Ecto neural progenitor cell (in vitro differentiated cells): ENCODE results near the gene CD36.

Source experiments
- DNase-seq: peaks from one replicate; pipeline ENCODE4 v3.0.0-alpha.2; 2018; ENCODE audit warnings: low spot score

The CD36 gene

GRCh38 chr7:80629023-80629422, 9.4 kb upstream of the CD36 start:
- DNase-seq, result no peak

DNA sequence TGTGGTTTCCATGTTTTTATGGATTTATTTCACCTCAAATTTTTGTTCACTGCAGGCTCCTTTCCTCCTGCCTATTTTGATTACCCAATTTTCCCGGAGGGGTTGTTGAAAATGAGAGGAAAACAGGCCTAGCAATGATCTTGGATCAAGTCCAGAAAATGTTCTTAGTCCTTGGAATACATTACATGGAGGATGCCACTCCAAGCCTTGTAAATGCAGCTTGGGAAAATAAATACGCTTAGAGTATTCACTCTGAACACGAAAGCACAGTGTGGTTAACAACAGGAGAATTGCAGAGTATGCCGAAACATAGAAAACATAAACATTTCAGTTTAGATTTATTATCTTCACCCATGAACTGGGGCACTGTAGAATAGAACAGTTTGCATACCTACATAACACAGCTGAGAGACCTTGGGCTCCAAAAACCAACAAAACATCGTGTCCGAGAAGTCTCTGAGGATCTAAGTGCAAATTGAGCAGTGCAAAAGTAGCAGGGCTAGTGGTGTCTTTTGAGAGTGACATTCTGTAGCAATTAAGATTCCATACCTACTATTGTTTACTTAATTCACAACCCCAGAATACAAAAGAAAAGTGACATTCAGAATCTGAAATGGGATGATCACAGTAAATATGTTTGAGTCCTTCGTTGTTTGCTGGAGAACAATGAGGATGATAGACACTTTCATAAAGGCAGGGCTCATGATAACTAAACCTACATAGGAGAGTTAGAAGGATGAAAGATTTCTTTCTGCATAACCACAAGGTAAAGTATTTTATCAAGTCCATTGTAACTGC, 7.6 kb upstream of the CD36 start:
- DNase-seq, result no peak

DNA sequence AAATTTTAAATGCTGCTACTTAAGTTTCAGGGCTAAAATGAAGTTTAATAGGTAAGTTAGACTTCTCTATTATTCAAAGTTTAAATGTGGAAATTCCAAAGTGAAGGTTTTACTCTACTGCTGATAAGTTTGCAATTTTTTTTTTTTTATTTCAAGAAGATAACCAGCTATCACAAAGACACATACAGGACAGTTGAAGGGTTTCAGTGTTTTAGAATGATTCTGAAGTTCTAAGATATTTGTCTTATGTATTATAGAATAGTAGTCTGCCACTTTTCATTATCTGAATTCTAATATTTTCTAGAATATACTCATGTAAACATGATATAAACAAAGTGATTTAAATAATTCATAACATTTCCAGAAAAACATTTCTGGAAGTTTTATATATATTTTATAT, 7.0 kb upstream of the CD36 start:
- DNase-seq, result no peak

DNA sequence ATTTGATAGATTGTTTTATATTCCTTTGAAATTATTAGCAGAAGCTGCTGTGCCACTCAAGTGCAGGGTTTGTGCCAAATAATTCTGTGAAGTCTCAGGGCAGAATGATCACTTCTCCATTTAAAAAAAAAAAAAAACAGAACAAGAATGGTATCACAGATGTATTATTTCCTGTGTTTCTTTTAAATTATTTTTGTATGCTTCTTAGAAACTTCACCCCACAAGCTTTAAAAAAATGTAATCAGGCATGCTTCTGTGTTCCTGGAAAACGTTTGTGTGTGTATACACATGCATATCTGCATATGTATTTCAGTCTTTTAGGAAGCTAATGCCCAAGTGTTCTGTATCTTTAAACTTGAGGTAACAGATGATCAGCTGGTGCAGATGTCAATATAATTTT, 6.3 kb upstream of the CD36 start:
- DNase-seq, result no peak

DNA sequence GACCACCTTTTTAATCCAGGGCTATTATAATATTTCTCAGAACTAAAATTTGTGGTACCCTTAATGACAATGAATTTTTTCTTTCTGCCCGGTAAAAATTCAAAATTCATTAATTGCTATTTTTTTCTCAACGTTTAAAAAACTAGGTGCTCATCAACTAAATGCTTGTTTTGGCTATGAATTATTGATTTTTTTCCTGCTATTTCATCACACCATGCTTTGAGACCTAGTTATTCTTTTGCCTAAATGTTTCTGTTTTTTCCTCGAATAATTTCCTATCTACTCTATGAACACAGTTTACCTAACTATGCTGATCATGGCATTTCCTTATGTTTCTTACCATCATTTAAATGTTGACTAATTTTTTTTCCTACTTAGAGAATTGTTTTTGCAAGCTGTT, 5.6 kb upstream of the CD36 start:
- DNase-seq, result no peak

DNA sequence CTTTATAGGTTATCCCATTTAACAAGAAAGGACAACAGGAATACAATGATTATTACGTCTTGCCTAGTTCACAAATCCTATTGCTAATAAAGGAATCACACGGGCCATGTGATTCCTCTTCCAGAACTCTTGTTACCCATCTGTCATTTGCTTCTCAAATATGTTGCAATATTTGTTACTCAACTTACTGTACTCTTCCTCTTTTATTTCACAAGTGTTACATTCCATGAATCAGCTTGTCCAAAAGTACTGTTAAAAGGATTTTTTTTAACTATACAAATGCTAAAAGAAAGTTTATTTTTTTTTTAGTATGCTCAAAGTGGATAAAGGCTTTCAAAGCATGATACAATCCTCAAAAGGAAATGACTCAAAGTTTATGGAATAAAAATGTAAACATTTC, 3.9 kb upstream of the CD36 start:
- no peak for DNase-seq

- DNase-seq, result no peak
Observed at GRCh38 chr7:80635533-80635932, 2.9 kb upstream of the CD36 start.

DNA sequence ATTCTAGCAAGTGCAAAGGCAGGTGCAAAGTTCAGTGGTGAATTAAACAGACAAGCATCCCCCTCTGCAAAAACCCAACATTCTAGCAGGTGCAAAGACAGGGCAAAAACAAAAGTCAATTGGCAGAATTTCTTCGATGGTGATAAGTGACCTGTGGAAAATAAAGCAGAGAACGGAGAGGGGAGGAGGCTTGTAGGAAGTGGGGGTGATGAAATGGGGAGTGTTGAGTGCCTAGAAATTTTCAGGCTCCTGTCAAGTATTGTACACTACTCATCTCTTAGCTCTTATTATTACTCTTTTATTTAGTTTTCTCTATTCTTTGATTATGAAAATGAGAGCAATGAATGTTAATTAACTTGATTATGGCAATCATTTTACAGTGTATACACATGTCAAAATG, 2.4 kb upstream of the CD36 start:
- DNase-seq, result no peak

DNA sequence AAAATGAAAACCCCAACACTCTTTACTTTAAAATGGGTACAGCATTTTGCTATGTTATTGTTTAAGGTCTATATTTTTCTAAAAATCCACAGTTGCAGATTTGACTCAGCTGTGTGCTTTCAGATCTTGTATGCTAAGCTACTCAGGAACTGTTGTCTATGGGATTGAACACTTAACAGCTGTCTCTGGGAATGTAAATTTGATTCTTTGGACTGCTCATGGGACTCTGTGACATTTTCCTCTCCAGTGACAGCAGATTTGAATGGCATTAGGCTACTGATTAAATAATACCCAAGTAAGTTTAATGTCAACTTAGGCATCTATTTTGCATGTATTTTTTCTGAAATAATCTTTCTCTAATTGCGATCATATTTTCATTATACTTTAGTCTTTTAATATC, 1.7 kb upstream of the CD36 start:
- DNase-seq, result no peak

DNA sequence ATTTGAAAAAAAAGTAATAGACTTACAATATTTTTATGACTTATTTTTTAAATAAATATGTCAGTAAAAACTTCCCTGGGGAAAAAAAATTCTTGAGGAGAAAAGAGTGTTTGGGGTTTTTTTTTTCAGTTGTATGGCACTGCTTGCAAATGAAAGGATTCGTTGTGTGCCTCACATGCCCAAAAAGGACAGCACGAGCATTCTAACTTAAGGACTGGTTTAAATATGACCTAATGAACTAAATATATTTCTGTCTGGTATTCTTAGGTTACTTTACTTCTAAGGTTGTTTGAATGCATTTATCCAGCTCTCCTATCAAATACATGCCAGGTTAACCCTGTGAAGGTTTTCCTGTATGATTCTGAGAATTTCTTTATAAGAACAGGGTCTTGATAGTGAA, 988 bp upstream of the CD36 start:
- no peak for DNase-seq

DNA sequence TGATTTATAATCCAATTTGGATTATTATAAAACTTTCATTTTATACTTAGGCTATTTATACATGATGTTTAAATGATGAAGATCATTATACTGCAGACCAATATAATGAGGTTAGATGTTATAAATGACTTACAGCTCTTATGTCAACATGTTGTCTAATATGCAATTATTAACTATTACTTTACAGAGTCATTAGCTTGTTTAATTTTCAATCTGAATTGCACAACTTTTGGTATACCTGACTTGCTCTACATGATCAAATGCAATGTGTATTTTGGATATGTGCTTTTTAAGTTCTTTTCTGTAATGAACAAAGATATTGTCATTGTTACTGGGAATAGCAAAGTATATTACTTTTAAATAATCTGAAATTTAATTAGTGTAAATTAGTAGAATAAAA, 569 bp downstream of the CD36 start:
- no peak for DNase-seq

DNA sequence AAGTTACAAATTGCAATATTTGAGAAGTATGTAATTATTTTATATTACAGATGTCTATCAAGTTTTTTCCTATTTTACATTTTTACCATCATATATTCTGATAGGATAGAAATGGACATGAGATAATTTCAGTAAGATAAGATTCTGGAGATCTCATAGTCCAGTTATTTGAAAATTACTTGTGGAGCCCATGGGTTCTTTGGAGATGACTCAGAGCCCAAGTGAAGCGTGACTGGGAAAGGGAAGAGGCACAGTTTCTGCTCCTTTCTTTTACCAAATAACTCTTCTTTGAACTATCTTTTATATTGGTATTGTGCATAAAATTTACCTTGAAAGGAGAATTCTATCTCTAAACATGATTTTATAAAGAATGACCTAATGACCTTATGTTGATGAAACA, 2.4 kb downstream of the CD36 start:
- no peak for DNase-seq

GRCh38 chr7:80641548-80641947, 3.1 kb downstream of the CD36 start:
- DNase-seq, result no peak

GRCh38 chr7:80642871-80643270, 4.4 kb downstream of the CD36 start:
- no peak for DNase-seq

DNA sequence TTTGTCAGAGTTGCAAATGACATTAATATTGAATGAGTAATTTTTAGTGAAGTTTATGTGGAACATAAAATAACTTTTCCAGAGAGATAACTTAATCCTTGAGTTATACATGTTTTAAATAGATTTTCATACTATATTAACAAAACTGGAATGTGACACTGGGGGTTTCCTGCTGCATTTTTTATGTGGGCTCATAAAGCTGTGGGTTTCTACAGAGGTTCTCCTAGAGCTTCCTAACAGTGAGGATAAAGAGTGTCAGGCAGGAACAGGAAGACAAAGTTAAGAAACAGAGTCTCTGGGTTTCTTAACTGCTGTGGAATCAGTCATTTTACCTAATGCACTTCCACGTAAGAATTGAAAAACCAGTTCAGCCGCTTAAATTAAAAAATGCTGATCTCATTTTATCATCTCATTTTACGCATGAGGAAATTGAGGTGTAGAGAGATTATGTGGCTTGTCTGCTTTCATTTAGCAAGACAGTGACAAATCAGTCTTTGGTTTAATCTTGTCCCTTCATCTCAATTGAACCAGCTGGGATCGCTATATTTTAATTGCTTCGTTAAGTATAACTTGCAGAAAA, 5.0 kb downstream of the CD36 start:
- no peak for DNase-seq

GRCh38 chr7:80644054-80644453, 5.6 kb downstream of the CD36 start:
- DNase-seq, result no peak

- no peak for DNase-seq
Observed at GRCh38 chr7:80646083-80646865, 7.8 kb downstream of the CD36 start.

GRCh38 chr7:80647436-80647835, 9.0 kb downstream of the CD36 start:
- DNase-seq, result no peak

GRCh38 chr7:80648031-80648600, 9.7 kb downstream of the CD36 start:
- no peak for DNase-seq

DNA sequence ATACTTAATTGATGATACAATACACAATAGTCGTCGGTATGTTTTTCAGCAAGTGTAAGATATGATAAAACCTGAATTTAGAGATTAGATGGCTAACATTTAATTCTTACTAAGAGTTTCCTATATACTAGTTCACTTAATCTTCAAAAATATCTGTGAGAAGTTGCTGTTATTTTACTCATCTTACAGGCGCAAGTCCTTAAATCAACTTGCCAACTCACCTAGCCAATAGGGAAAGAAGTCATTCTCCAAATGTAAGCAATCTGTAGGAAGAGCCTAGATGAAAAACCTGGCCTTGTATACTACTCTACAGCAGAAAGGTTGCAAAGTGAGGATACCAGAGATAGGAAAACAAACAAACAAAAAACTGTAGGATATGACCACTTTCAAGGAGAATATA, 10.6 kb downstream of the CD36 start:
- DNase-seq, result no peak

GRCh38 chr7:80650030-80650429, 11.6 kb downstream of the CD36 start:
- DNase-seq, result no peak

GRCh38 chr7:80651471-80651870, 13.0 kb downstream of the CD36 start:
- DNase-seq, result no peak

GRCh38 chr7:80653244-80653643, 14.8 kb downstream of the CD36 start:
- no peak for DNase-seq
